HEK293T (cell line): ENCODE measurements around the gene B3GNT5.

Experiments used
- CTCF ChIA-PET: fragments of 350-600 bp; formaldehyde crosslinking; extraction: SDS; loops from one replicate; lab custom pipeline; 2021; ENCODE audit warnings: antibody characterized with exemption, inconsistent platforms; lab: Yijun Ruan, JAX
- POLR2A ChIA-PET: fragments of 350-600 bp; formaldehyde crosslinking; extraction: SDS; loops from one replicate; lab custom pipeline; 2020; ENCODE audit warnings: antibody characterized with exemption, inconsistent platforms; lab: Yijun Ruan, JAX
- DNase-seq: peaks from one replicate; pipeline ENCODE4 v3.0.0; 2012; ENCODE audit warnings: mixed read lengths; ENCODE audit errors: extremely low spot score
- ARNT ChIP-seq: fragments of 450-650 bp; IDR thresholded peaks from 2 replicates; pipeline ENCODE4 v1.6.1; 2017; ENCODE audit warnings: mild to moderate bottlenecking
- BHLHE40 ChIP-seq: fragments of 450-650 bp; IDR thresholded peaks from 2 replicates; pipeline ENCODE4 v1.6.1; 2016; ENCODE audit warnings: mild to moderate bottlenecking, moderate library complexity, borderline replicate concordance
- CTBP1 ChIP-seq: fragments of 450-650 bp; IDR thresholded peaks from 2 replicates; pipeline ENCODE4 v1.6.1; 2016; ENCODE audit warnings: borderline replicate concordance
- ELF4 ChIP-seq: fragments of 450-650 bp; IDR thresholded peaks from 2 replicates; pipeline ENCODE4 v1.6.1; 2017; ENCODE audit warnings: antibody characterized with exemption
- FOXA1 ChIP-seq: fragments of 450-650 bp; IDR thresholded peaks from 2 replicates; pipeline ENCODE4 v1.6.1; 2016; ENCODE audit warnings: mild to moderate bottlenecking
- FOXK2 ChIP-seq: fragments of 450-650 bp; IDR thresholded peaks from 2 replicates; pipeline ENCODE4 v1.6.1; 2016; ENCODE audit warnings: mild to moderate bottlenecking
- FOXM1 ChIP-seq: fragments of 450-650 bp; IDR thresholded peaks from 2 replicates; pipeline ENCODE4 v1.6.1; 2017; ENCODE audit warnings: mild to moderate bottlenecking, borderline replicate concordance
- HDGF ChIP-seq: fragments of 450-650 bp; IDR thresholded peaks from 2 replicates; pipeline ENCODE4 v1.6.1; 2017; ENCODE audit warnings: antibody characterized with exemption, borderline replicate concordance
- L3MBTL2 ChIP-seq: fragments of 450-650 bp; conservative IDR thresholded peaks from 2 replicates; pipeline ENCODE4 v1.6.1; 2016; ENCODE audit warnings: mild to moderate bottlenecking
- LEF1 ChIP-seq: fragments of 450-650 bp; IDR thresholded peaks from 2 replicates; pipeline ENCODE4 v1.6.1; 2017; ENCODE audit warnings: mild to moderate bottlenecking, borderline replicate concordance
- NFRKB ChIP-seq: fragments of 450-650 bp; IDR thresholded peaks from 2 replicates; pipeline ENCODE4 v1.6.1; 2016; ENCODE audit warnings: mild to moderate bottlenecking, moderate library complexity
- SP1 ChIP-seq: fragments of 450-650 bp; IDR thresholded peaks from 2 replicates; pipeline ENCODE4 v1.6.1; 2017
- SUZ12 ChIP-seq: fragments of 450-650 bp; IDR thresholded peaks from 2 replicates; pipeline ENCODE4 v1.6.1; 2016; ENCODE audit warnings: mild to moderate bottlenecking
- TARDBP ChIP-seq: fragments of 450-650 bp; IDR thresholded peaks from 2 replicates; pipeline ENCODE4 v1.6.1; 2016
- ZNF384 ChIP-seq: fragments of 450-650 bp; IDR thresholded peaks from 2 replicates; pipeline ENCODE4 v1.6.1; 2016
- TF ChIP-seq, protein P1 (sequence below): fragments of 450-650 bp; IDR thresholded peaks from 2 replicates; pipeline ENCODE4 v1.6.1; 2016

The B3GNT5 gene

DNA sequence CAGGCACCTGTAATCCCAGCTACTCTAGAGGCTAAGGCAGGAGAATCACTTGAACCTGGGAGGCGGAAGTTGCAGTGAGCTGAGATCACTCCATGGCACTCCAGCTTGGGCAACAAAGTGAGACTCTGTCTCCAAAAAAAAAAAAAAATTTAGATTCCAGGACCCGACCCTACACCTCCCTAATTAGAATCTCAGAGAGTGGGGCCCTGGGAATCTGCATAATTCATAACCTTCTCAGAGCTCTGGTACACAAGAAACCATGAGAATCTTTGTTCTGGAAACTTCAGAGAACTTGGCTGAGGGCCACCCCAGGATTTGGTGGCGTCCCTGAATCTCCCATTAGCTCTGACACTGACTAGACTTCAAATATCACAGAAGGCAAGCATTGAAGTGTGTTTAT lies 31.5 kb downstream of the B3GNT5 start:
- TF ChIP-seq ELF4 (no peak), HDGF (no peak), NFRKB (no peak), L3MBTL2 (no peak), CTBP1 (no peak), LEF1 (no peak), SP1 (no peak), ARNT (no peak), ZNF384 (no peak), FOXK2 (no peak), FOXA1 (no peak), BHLHE40 (no peak), SUZ12 (no peak)
- CTCF ChIA-PET = no interaction called here
- POLR2A ChIA-PET = no interaction called here
- no peak for DNase-seq

DNA sequence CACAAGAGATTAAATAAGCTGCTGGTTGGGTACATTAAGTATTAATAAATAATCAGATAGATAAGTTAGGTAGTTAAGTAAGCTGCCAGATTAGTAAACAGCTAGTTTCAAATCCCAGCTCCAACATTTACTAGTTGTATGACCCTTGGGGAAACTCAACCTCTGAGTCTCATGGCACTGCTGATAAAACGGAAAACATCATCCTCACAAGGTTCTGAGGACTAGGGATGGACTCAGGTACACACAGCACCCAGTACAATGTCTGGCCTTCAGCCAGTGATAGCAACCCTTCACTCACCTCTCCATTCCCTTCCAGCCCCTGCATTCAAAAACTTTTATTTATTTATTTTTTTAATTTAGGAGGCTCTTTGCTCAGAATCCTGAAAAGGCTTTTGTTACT lies 32.3 kb downstream of the B3GNT5 start:
- TF ChIP-seq, protein P1, sequence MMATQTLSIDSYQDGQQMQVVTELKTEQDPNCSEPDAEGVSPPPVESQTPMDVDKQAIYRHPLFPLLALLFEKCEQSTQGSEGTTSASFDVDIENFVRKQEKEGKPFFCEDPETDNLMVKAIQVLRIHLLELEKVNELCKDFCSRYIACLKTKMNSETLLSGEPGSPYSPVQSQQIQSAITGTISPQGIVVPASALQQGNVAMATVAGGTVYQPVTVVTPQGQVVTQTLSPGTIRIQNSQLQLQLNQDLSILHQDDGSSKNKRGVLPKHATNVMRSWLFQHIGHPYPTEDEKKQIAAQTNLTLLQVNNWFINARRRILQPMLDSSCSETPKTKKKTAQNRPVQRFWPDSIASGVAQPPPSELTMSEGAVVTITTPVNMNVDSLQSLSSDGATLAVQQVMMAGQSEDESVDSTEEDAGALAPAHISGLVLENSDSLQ = no peak
- TF ChIP-seq BHLHE40 = no peak
- no peak for TF ChIP-seq ZNF384
- no peak for TF ChIP-seq CTBP1
- DNase-seq = no peak
- ChIA-PET POLR2A (no interaction called here), CTCF (no interaction called here)

DNA sequence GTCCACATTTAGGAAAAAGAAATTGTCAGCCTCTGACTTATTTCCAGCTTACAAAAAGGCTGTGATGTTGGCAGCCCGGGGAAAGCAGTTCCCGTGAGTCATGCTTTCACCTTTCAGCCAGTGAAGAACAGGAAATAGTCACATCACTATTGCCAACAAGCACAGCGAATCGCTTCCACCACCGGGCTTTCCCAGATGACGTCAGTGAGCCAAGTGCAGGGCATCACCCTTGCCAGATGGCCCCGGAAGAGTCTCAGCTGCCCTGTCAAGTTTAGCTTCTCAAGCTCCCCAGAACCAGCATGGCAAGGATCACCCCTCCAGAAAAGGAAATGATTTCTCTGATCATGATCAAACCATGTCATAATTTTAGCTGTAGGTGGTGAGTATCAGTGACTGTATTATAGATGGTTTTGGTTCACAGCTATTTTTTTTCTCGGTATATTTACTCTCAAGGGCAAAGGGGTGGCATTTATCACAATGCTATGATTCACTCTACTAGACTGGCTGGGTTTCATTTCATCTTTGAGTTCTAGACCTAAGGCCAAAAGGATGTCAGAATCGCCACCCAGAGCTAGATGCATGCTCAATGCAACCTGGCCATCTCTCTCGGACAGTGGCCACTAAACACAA lies 32.9 kb downstream of the B3GNT5 start:
- ChIA-PET CTCF (no interaction called here), POLR2A (no interaction called here)
- no peak for DNase-seq
- TF ChIP-seq LEF1 (no peak), ELF4 (no peak), CTBP1 (no peak), HDGF (no peak), SP1 (no peak), SUZ12 (no peak), FOXK2 (no peak), L3MBTL2 (no peak), BHLHE40 (no peak), FOXM1 (no peak), ARNT (no peak), NFRKB (no peak), FOXA1 (no peak), ZNF384 (no peak), TARDBP (no peak)
- TF ChIP-seq, protein P1 = no peak

DNA sequence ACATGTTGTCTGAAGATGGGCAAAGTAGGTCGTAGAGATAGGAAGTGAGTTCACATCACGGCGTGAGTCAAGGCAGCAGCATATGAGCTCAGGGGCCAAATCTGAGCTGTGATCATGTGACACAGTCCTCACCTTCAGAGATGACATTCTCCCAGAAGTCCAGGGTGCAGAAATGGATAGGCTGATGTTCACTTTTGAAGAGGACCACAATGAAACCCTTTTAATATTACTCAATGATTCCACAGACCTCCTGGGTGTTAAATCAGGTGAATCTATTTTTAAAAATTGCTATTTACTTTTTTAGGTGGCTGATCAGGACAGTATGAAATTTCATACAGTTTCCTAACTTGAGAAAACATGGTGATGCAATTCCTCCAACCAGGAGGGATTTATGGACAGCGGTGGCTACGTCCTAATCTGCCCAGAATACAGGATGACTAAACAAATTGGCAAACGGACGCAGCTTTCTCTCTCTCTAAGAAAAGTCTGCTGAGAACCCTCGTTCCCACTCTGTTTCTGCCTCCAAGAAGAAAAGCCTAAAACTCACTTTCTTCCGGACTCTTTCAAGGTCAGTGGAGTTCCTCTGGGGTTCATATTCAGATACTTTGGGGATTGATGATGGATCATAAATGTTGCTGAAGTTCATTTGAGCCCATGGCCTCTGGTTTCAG lies 34.4 kb downstream of the B3GNT5 start:
- no peak for DNase-seq
- no peak for TF ChIP-seq SP1
- TF ChIP-seq CTBP1 = no peak
- TF ChIP-seq NFRKB = no peak
- TF ChIP-seq FOXM1 = no peak
- no peak for TF ChIP-seq ZNF384
- TF ChIP-seq FOXK2 = no peak
- no peak for TF ChIP-seq LEF1
- no peak for TF ChIP-seq HDGF
- TF ChIP-seq, protein P1 = no peak
- TF ChIP-seq SUZ12 = no peak
- CTCF ChIA-PET = no interaction called here
- POLR2A ChIA-PET = no interaction called here

DNA sequence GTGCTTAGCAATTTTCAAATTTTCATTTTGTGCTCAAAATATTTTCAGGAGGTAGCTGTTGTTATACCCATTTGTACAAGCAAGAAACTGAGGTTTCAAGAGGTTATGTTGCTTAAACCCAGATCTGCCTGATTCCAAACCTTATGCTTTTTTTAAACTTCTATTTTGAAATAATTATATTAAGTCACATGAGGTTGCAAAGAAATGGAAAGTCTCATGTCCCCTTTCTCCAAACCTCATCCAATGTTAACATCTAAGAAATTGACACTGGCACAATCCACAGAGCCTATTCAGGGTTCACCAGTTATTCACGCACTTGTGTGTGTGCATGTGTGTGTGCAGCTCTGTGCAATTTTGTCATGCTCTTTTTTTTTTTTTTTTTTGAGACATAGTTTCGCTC lies 35.1 kb downstream of the B3GNT5 start:
- CTCF ChIA-PET = no interaction called here
- POLR2A ChIA-PET = no interaction called here
- no peak for TF ChIP-seq NFRKB
- TF ChIP-seq SUZ12 = no peak
- TF ChIP-seq CTBP1 = no peak
- TF ChIP-seq TARDBP = no peak
- TF ChIP-seq FOXA1 = no peak
- TF ChIP-seq BHLHE40 = no peak
- TF ChIP-seq ELF4 = no peak
- no peak for TF ChIP-seq ZNF384
- TF ChIP-seq FOXM1 = no peak
- TF ChIP-seq ARNT = no peak
- no peak for TF ChIP-seq L3MBTL2
- TF ChIP-seq LEF1 = no peak
- TF ChIP-seq SP1 = no peak
- TF ChIP-seq, protein P1 = no peak
- TF ChIP-seq HDGF = no peak
- no peak for TF ChIP-seq FOXK2

More for the DNA sequence above, 35.1 kb downstream of the B3GNT5 start:
- no peak for DNase-seq
